Parathyroid adenoma (tissue), 2 donors: ENCODE results near the gene CREBRF.

Experiments
- H2AFZ ChIP-seq: fragments of 300-600 bp; sonication (generic); one replicate; pipeline ENCODE4 v1.7.0; 2017; ENCODE audit warnings: antibody characterized with exemption, mild to moderate bottlenecking
- H3K27ac ChIP-seq: fragments of 300-600 bp; sonication (generic); one replicate; pipeline ENCODE4 v1.7.0; 2017
- H3K27me3 ChIP-seq: fragments of 300-600 bp; sonication (generic); one replicate; pipeline ENCODE4 v1.7.0; 2017; ENCODE audit warnings: low read length; ENCODE audit not compliant: control insufficient read depth, insufficient read depth
- H3K36me3 ChIP-seq: fragments of 300-600 bp; sonication (generic); one replicate; pipeline ENCODE4 v1.7.0; 2017; ENCODE audit warnings: low read length; ENCODE audit not compliant: control insufficient read depth, insufficient read depth
- H3K4me1 ChIP-seq: fragments of 300-600 bp; sonication (generic); one replicate; pipeline ENCODE4 v1.7.0; 2017; ENCODE audit warnings: control low read depth
- H3K4me2 ChIP-seq: fragments of 300-600 bp; sonication (generic); one replicate; pipeline ENCODE4 v1.7.0; 2017; ENCODE audit warnings: low read length
- H3K4me3 ChIP-seq: fragments of 300-600 bp; sonication (generic); one replicate; pipeline ENCODE4 v1.7.0; 2017; ENCODE audit warnings: low read depth, low read length
- H3K79me2 ChIP-seq: fragments of 300-600 bp; sonication (generic); one replicate; pipeline ENCODE4 v1.7.0; 2017; ENCODE audit warnings: control low read depth
- H3K9ac ChIP-seq: fragments of 300-600 bp; sonication (generic); one replicate; pipeline ENCODE4 v1.7.0; 2017; ENCODE audit warnings: mild to moderate bottlenecking
- H3K9me3 ChIP-seq: fragments of 300-600 bp; sonication (generic); one replicate; pipeline ENCODE4 v1.7.0; 2017; ENCODE audit warnings: low read length; ENCODE audit not compliant: control insufficient read depth
- CTCF ChIP-seq: fragments of 300-600 bp; sonication (generic); IDR thresholded peaks from one replicate; pipeline ENCODE4 v1.7.0; 2017; ENCODE audit warnings: antibody characterized with exemption, mild to moderate bottlenecking
- donor health status: primary hyperparathyroidism.

The CREBRF gene

DNA sequence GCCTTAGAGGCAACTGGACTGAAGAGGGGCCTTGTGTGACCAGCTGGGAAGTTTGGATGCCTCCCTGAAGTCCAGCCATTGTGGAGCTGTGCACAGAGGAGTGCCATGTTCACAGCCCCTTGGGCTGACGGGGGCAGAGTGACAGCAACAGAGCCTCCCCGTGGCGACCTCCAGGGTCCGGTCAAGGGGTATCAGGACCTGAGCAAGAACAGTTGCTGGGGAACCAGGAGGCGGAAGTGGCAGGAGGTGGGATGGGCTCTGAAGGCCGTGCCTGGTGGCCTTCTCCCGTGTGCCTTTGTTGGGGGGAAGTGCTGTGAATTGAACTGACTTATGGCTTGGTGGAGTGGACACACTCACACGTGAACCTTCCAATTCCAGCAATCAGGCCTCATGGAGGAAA is 102.2 kb downstream of the CREBRF start:
- H3K79me2 ChIP-seq: no peaks in the 10 kb centered on the region
- no peak for TF ChIP-seq CTCF
- H2AFZ ChIP-seq: no peak overlapping the region
- no peaks in the 10 kb centered on the region for H3K36me3 ChIP-seq
- no peak overlapping the region for H3K4me3 ChIP-seq
- H3K9ac ChIP-seq: no peak overlapping the region
- H3K27ac ChIP-seq: no peak overlapping the region
- no peak overlapping the region for H3K4me2 ChIP-seq
- H3K4me1 ChIP-seq: no peaks in the 10 kb centered on the region
- no peaks in the 10 kb centered on the region for H3K27me3 ChIP-seq
- no peaks in the 10 kb centered on the region for H3K9me3 ChIP-seq

DNA sequence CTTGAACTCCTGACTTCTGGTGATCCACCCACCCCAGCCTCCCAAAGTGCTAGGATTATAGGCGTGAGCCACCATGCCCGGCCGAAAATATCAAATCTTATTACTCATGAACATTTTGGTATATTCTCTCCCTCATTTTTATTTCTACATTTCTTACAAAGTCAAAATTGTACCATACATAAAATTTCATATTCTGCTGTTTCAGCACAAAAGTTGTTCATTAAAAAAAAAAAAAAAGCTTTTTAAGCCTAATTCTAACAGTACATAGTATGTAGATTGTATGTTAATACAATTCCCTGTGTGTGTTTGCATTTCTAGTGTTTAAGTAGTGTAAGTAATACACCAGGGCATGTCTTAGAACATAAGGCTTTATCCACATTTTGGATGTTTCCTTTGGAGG is 103.1 kb downstream of the CREBRF start:
- TF ChIP-seq CTCF: no peak
- Histone ChIP-seq H2AFZ (no peak overlapping the region), H3K4me3 (no peak overlapping the region), H3K9ac (no peak overlapping the region), H3K9me3 (no peaks in the 10 kb centered on the region), H3K27me3 (no peaks in the 10 kb centered on the region), H3K36me3 (no peaks in the 10 kb centered on the region), H3K4me1 (no peaks in the 10 kb centered on the region), H3K79me2 (no peaks in the 10 kb centered on the region), H3K4me2 (no peak overlapping the region), H3K27ac (no peak overlapping the region)

DNA sequence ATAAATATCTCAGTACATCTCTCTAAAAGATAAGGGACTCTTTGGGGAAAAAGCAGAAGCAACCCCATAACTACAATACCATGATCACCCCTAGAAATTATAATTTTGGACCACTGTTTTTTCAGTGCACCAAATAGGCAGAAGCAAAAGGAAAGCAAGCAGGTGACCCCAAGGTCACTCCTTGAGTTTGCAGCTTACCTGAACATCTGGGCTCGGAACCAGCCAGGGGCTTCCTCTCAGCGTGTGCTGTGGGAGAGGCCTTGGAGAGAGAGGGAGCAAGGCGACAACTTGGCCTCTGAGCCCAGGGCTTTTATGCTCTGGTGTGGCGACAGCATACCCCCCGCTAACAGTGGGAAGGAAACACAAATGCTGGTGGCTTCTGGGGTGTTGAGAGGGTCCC is 105.0 kb downstream of the CREBRF start:
- Histone ChIP-seq H3K4me2 (no peak overlapping the region), H3K4me1 (no peaks in the 10 kb centered on the region), H3K36me3 (no peaks in the 10 kb centered on the region), H3K9me3 (no peaks in the 10 kb centered on the region), H3K27ac (no peak overlapping the region), H3K4me3 (no peak overlapping the region), H2AFZ (no peak overlapping the region), H3K79me2 (no peaks in the 10 kb centered on the region), H3K27me3 (no peaks in the 10 kb centered on the region), H3K9ac (no peak overlapping the region)
- TF ChIP-seq CTCF: no peak

DNA sequence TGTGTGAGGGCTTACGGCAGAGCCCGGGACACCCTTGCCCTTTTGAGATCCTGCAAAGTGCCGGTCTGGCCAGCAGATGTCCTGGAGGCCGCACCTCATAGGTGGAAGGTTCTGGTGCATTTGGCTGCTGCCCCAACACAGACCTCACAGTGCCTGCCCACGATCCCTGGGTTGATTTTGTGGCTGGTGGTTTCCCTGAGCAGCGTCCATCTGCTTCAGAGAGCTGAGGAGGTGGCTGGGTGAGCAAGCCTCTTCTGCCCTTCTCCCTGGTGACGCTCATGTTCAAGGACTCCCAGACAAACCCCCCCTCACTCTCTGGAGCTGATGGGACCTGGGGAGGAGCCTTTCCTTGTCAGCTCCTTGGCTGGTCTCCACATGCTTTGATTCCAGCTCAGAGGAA is 107.1 kb downstream of the CREBRF start:
- Histone ChIP-seq H3K79me2 (no peaks in the 10 kb centered on the region), H3K4me2 (no peak overlapping the region), H3K27ac (no peak overlapping the region), H3K27me3 (no peaks in the 10 kb centered on the region), H3K4me1 (no peaks in the 10 kb centered on the region), H2AFZ (no peak overlapping the region), H3K36me3 (no peaks in the 10 kb centered on the region), H3K4me3 (no peak overlapping the region), H3K9ac (no peak overlapping the region), H3K9me3 (no peaks in the 10 kb centered on the region)
- no peak for TF ChIP-seq CTCF

- Histone ChIP-seq H3K4me3 (no peak overlapping the region), H3K27me3 (no peaks in the 10 kb centered on the region), H3K9me3 (no peaks in the 10 kb centered on the region), H3K4me2 (no peak overlapping the region), H3K27ac (no peak overlapping the region), H3K36me3 (no peaks in the 10 kb centered on the region), H3K79me2 (no peaks in the 10 kb centered on the region), H3K9ac (no peak overlapping the region), H3K4me1 (no peaks in the 10 kb centered on the region), H2AFZ (no peak overlapping the region)
- TF ChIP-seq CTCF: no peak
Measured at GRCh38 chr5:173165177-173166016, 109.2 kb downstream of the CREBRF start.
